ENCODE results near the gene ZNF134. TPM values are rescaled to one million over a fixed set of nuclear protein-coding genes. Genes with fewer than 3 reads are reported as not detected.

The ZNF134 gene
- total RNA-seq, 2 experiments from 2014 or later = 6.9 to 7.0 TPM

- H3K27ac Mint-ChIP-seq = peak within 1 kb of the TSS; percentile 42
- CTCF ChIA-PET = no interaction called here
- no peaks in the 10 kb centered on the region for H3K27me3 Mint-ChIP-seq (ENCODE audit: low read depth)
Observed at GRCh38 chr19:57599761-57600383, 14.2 kb upstream of the ZNF134 start, which contains the start of gene ZNF530. TSS of gene ZNF530 (plus strand) at chr19:57599885. CDS start at chr19:57604346, 4,461 bp downstream.

GRCh38 chr19:57606931-57607330, 7.1 kb upstream of the ZNF134 start:
- Mint-ChIP-seq H3K9me3 (peaks cover 74% of the 10 kb centered on the region), H3K4me1 (ENCODE audit: low read depth) (no peaks in the 10 kb centered on the region), H3K4me3 (no peak overlapping the region), H3K27ac (no peak overlapping the region), H3K27me3 (ENCODE audit: low read depth) (no peaks in the 10 kb centered on the region), H3K36me3 (ENCODE audit: low read depth) (peaks cover 70% of the 10 kb centered on the region)
- DNase-seq = no peak
- intact Hi-C loops (cut with micrococcal nuclease) = no loop called here
- CTCF ChIA-PET = no interaction called here

More at GRCh38 chr19:57599761-57600383, 14.2 kb upstream of the ZNF134 start, which contains the start of gene ZNF530:
- H3K36me3 Mint-ChIP-seq (ENCODE audit: low read depth) = peaks cover 42% of the 10 kb centered on the region
- peaks cover 37% of the 10 kb centered on the region for H3K9me3 Mint-ChIP-seq
- H3K4me1 Mint-ChIP-seq (ENCODE audit: low read depth) = peaks cover 16% of the 10 kb centered on the region
- H3K4me3 Mint-ChIP-seq = peak within 1 kb of the TSS; percentile 82
- peak; percentile 95 for DNase-seq
- intact Hi-C loops (cut with micrococcal nuclease) = loop anchor here (1.0 kb wide), 1 partner anchor 21 kb away; no protein-coding TSS in a partner anchor

GRCh38 chr19:57611113-57611512, 2.9 kb upstream of the ZNF134 start:
- Mint-ChIP-seq H3K4me1 (ENCODE audit: low read depth) (peaks cover 16% of the 10 kb centered on the region), H3K27me3 (ENCODE audit: low read depth) (no peaks in the 10 kb centered on the region), H3K27ac (no peak overlapping the region), H3K9me3 (peaks cover 61% of the 10 kb centered on the region), H3K36me3 (ENCODE audit: low read depth) (peaks cover 54% of the 10 kb centered on the region), H3K4me3 (no peak overlapping the region)
- CTCF ChIA-PET = interaction anchor here (0.6 kb wide), 1 partner anchor 14 kb away, joined by 3 read pairs; no protein-coding TSS in a partner anchor
- DNase-seq = no peak
- intact Hi-C loops (cut with micrococcal nuclease) = no loop called here

- H3K4me3 Mint-ChIP-seq = peak overlapping the region; percentile 92
- H3K27ac Mint-ChIP-seq = no peak overlapping the region
- peaks cover 66% of the 10 kb centered on the region for H3K36me3 Mint-ChIP-seq (ENCODE audit: low read depth)
- no peaks in the 10 kb centered on the region for H3K27me3 Mint-ChIP-seq (ENCODE audit: low read depth)
- H3K9me3 Mint-ChIP-seq = peaks cover 72% of the 10 kb centered on the region
- peaks cover 24% of the 10 kb centered on the region for H3K4me1 Mint-ChIP-seq (ENCODE audit: low read depth)
- no peak for DNase-seq
- CTCF ChIA-PET = no interaction called here
- intact Hi-C loops (cut with micrococcal nuclease) = loop anchor here (2.0 kb wide), 1 partner anchor 37 kb away; the partner anchor contains the start of gene ZNF416
Observed at GRCh38 chr19:57615346-57615745, 1.3 kb downstream of the ZNF134 start.

- Mint-ChIP-seq H3K36me3 (ENCODE audit: low read depth) (peaks cover 92% of the 10 kb centered on the region), H3K4me1 (ENCODE audit: low read depth) (peaks cover 9% of the 10 kb centered on the region), H3K4me3 (no peak overlapping the region), H3K27ac (no peak overlapping the region), H3K9me3 (peaks cover 89% of the 10 kb centered on the region), H3K27me3 (ENCODE audit: low read depth) (no peaks in the 10 kb centered on the region)
- intact Hi-C loops (cut with micrococcal nuclease) = no loop called here
- no peak for DNase-seq
- CTCF ChIA-PET = no interaction called here
Observed at GRCh38 chr19:57620673-57621348, 6.8 kb downstream of the ZNF134 start.

- Mint-ChIP-seq H3K36me3 (ENCODE audit: low read depth) (peaks cover 71% of the 10 kb centered on the region), H3K4me3 (no peak overlapping the region), H3K4me1 (ENCODE audit: low read depth) (no peaks in the 10 kb centered on the region), H3K9me3 (peaks cover 77% of the 10 kb centered on the region), H3K27me3 (ENCODE audit: low read depth) (no peaks in the 10 kb centered on the region), H3K27ac (no peak overlapping the region)
- intact Hi-C loops (cut with micrococcal nuclease) = no loop called here
- CTCF ChIA-PET = no interaction called here
- no peak for DNase-seq
Observed at GRCh38 chr19:57623091-57623490, 9.0 kb downstream of the ZNF134 start.

- Mint-ChIP-seq H3K4me1 (ENCODE audit: low read depth) (peaks cover 18% of the 10 kb centered on the region), H3K36me3 (ENCODE audit: low read depth) (peaks cover 40% of the 10 kb centered on the region), H3K27ac (peak within 1 kb of the TSS; percentile 72), H3K27me3 (ENCODE audit: low read depth) (no peaks in the 10 kb centered on the region), H3K9me3 (peaks cover 35% of the 10 kb centered on the region), H3K4me3 (peak within 1 kb of the TSS; percentile 87)
- intact Hi-C loops (cut with micrococcal nuclease) = loop anchor here (1.0 to 5.0 kb wide), 7 partner anchors 19 to 222 kb away; partner anchors contain the start of genes ZNF134, ZNF17, ZNF416 and ZNF549
- CTCF ChIA-PET = no interaction called here
- DNase-seq = peak; percentile 91
Observed at GRCh38 chr19:57632987-57633831, 19.2 kb downstream of the ZNF134 start, which contains the start of gene ZNF211. TSS of gene ZNF211 (plus strand) at chr19:57633168. CDS start at chr19:57633347, 179 bp downstream.

GRCh38 chr19:57633832-57634131, 19.7 kb downstream of the ZNF134 start:
- H3K36me3 Mint-ChIP-seq (ENCODE audit: low read depth) = peaks cover 46% of the 10 kb centered on the region
- H3K27ac Mint-ChIP-seq = peak overlapping the region; percentile 72
- peak overlapping the region; percentile 87 for H3K4me3 Mint-ChIP-seq
- CTCF ChIA-PET = no interaction called here
- intact Hi-C loops (cut with micrococcal nuclease) = loop anchor here (1.0 to 5.0 kb wide), 7 partner anchors 19 to 222 kb away; partner anchors contain the start of genes ZNF134, ZNF17, ZNF416 and ZNF549
- H3K9me3 Mint-ChIP-seq = peaks cover 37% of the 10 kb centered on the region
- no peak for DNase-seq
- peaks cover 18% of the 10 kb centered on the region for H3K4me1 Mint-ChIP-seq (ENCODE audit: low read depth)
- H3K27me3 Mint-ChIP-seq (ENCODE audit: low read depth) = no peaks in the 10 kb centered on the region

GRCh38 chr19:57637379-57637778, 23.3 kb downstream of the ZNF134 start:
- no peak overlapping the region for H3K27ac Mint-ChIP-seq
- peaks cover 76% of the 10 kb centered on the region for H3K36me3 Mint-ChIP-seq (ENCODE audit: low read depth)
- CTCF ChIA-PET = no interaction called here
- H3K27me3 Mint-ChIP-seq (ENCODE audit: low read depth) = no peaks in the 10 kb centered on the region
- peaks cover 63% of the 10 kb centered on the region for H3K9me3 Mint-ChIP-seq
- no peak for DNase-seq
- intact Hi-C loops (cut with micrococcal nuclease) = no loop called here
- peaks cover 18% of the 10 kb centered on the region for H3K4me1 Mint-ChIP-seq (ENCODE audit: low read depth)
- no peak overlapping the region for H3K4me3 Mint-ChIP-seq

GRCh38 chr19:57641715-57642234, 27.7 kb downstream of the ZNF134 start:
- no peaks in the 10 kb centered on the region for H3K27me3 Mint-ChIP-seq (ENCODE audit: low read depth)
- intact Hi-C loops (cut with micrococcal nuclease) = no loop called here
- CTCF ChIA-PET = no interaction called here

GRCh38 chr19:57642396-57643046, 28.5 kb downstream of the ZNF134 start:
- Mint-ChIP-seq H3K27ac (no peak overlapping the region), H3K4me1 (ENCODE audit: low read depth) (no peaks in the 10 kb centered on the region), H3K4me3 (no peak overlapping the region), H3K9me3 (peaks cover 65% of the 10 kb centered on the region), H3K36me3 (ENCODE audit: low read depth) (peaks cover 62% of the 10 kb centered on the region), H3K27me3 (ENCODE audit: low read depth) (no peaks in the 10 kb centered on the region)
- intact Hi-C loops (cut with micrococcal nuclease) = no loop called here
- CTCF ChIA-PET = no interaction called here
- no peak for DNase-seq

More at GRCh38 chr19:57641715-57642234, 27.7 kb downstream of the ZNF134 start:
- no peak for DNase-seq
- peaks cover 69% of the 10 kb centered on the region for H3K36me3 Mint-ChIP-seq (ENCODE audit: low read depth)
- H3K9me3 Mint-ChIP-seq = peaks cover 68% of the 10 kb centered on the region
- no peak overlapping the region for H3K4me3 Mint-ChIP-seq
- no peak overlapping the region for H3K27ac Mint-ChIP-seq
- H3K4me1 Mint-ChIP-seq (ENCODE audit: low read depth) = no peaks in the 10 kb centered on the region
